ENCODE data around the gene AHCTF1. TPM values are rescaled to one million over a fixed set of nuclear protein-coding genes. Genes with fewer than 3 reads are reported as not detected.

AHCTF1 gene
- total and polyA plus RNA-seq, 9 of the 15 experiments (the other 6 are each of a cell fraction or from before 2014, with no cell fraction given), result 9.4 to 102 (median 47.6) TPM

DNA sequence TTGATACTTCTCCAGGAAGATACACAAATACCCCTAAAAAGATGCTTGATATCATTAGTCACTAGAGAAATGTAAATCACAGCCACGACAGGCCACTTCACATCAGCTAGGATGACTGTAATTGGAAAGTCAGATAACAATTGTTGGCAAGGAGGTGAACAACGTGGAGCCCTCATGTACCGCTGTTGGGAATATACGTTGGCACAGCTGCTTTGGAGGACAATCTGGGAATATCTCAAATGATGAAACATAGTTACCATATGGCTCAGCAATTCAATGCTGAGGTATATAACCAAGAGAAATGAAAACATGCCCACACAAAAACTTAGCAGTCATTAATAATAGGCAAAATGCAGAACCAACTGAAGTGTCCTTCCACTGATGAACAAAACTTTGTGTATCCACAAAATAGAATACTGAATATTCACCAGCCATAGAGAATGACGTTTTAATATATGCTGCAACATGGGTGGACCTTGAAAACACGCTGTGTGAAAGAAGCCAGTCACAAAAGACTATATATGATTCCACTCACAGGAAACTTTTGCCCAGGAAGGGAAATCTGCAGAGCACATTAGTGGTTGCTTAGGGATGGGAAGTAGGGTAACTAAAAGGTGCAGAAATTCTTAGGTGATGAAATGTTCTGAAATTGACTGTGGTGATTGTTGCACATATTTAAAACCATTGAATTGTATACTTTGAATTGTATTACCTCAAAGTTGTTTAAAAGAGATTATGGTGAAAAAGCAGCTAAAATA lies 95.4 kb downstream of the AHCTF1 start:
- no peak overlapping the region for H3K27ac ChIP-seq (ENCODE audit: extremely low read depth, low read depth, low read length)
- 3% methylated on average over 6 of the region's 6 CpGs for WGBS (ENCODE audit: insufficient coverage, low coverage, missing lambda C conversion rate)
- H4K20me1 ChIP-seq (replicated peaks; ENCODE audit: control insufficient read depth, insufficient read depth, low read length), result no peaks in the 10 kb centered on the region
- H3K4me2 ChIP-seq (ENCODE audit: insufficient read depth, low read length), result no peak overlapping the region
- H3K4me1 ChIP-seq (replicated peaks in 1 of 2; ENCODE audit: control insufficient read depth in 2 of 2, insufficient read depth in 2 of 2, low read length in 2 of 2), result peaks cover 0 to 7% of the 10 kb centered on the region in 2 experiments; a peak in 2 of 5 replicates
- H3K9me3 ChIP-seq (replicated peaks; ENCODE audit: control insufficient read depth, insufficient read depth, low read depth, low read length), result no peaks in the 10 kb centered on the region
- no peaks in the 10 kb centered on the region for H3K27me3 ChIP-seq (ENCODE audit: control insufficient read depth in 2 of 2, insufficient read depth in 2 of 2, low read length in 2 of 2)
- TF ChIP-seq MEIS2 (IDR thresholded peaks at IDR 0.05; ENCODE audit: partially characterized antibody), result peak; percentile 64
- TF ChIP-seq RFX1 (IDR thresholded peaks at IDR 0.05), result 0 out of 2 replicates have a peak, but pooled peaks have one; percentile 9
- no peak; the same call in 1 of the 2 replicates for TF ChIP-seq CEBPG (CRISPR knock-in tag; IDR thresholded peaks at IDR 0.05)
- TF ChIP-seq CEBPG (tag; conservative IDR thresholded peaks at IDR 0.05 in 1 of 2, IDR thresholded peaks at IDR 0.05 in 1 of 2), result peak; percentile 28 to 92; a peak in 3 of 4 replicates
- TF ChIP-seq RCOR1 (IDR thresholded peaks at IDR 0.05; ENCODE audit: borderline replicate concordance in 1 of 2, low read depth in 2 of 2, low read length in 2 of 2), result 0 out of 4 replicates have a peak, but pooled peaks of 1 of the 2 experiments have one; percentile 8
- peak in 1 of 2 experiments; percentile 47; a peak in 2 of 4 replicates for TF ChIP-seq TRIM24 (IDR thresholded peaks at IDR 0.05)
- no peak for TF ChIP-seq ESRRA (IDR thresholded peaks at IDR 0.05; ENCODE audit: borderline replicate concordance, low read depth)
- H3K36me3 ChIP-seq (ENCODE audit: control insufficient read depth, insufficient read depth, low read length), result peaks cover 12% of the 10 kb centered on the region; the same call in 2 of the 3 replicates
- H2AFZ ChIP-seq (ENCODE audit: low read depth, low read length), result no peak overlapping the region
- in situ Hi-C loops (cut with MboI) (no loop called here), intact Hi-C loops (cut with micrococcal nuclease) (no loop called here)
- ChIA-PET CTCF (ENCODE audit: low intra/inter-chr PET ratio) (no interaction called here), POLR2A (interaction anchor here (1.5 kb wide), 1 partner anchor 11 kb away, joined by 5 read pairs; no protein-coding TSS in a partner anchor)
- H3K79me2 ChIP-seq (ENCODE audit: control insufficient read depth, insufficient read depth, low read length), result no peaks in the 10 kb centered on the region
- no TSS peak for BruUV-seq (replicated peaks)
- H3K4me3 ChIP-seq, result no peak overlapping the region
- no peaks in the 10 kb centered on the region for H3K9me1 ChIP-seq (ENCODE audit: control insufficient read depth, insufficient read depth, low read length)
- ATAC-seq (peak; percentile 7), DNase-seq (ENCODE audit: extremely low read depth in 1 of 4, low spot score in 3 of 4) (no peak), FAIRE-seq (no peak)
- no peak overlapping the region for H3K9ac ChIP-seq (ENCODE audit: insufficient read depth in 1 of 2, low read depth in 2 of 2, low read length in 2 of 2)

Measured in K562 (cell line).